GM12801 (cell line): ENCODE measurements around the gene AJAP1.

Experiments used
- TF ChIP-seq, protein P1 (sequence below): IDR thresholded peaks from one replicate; pipeline ENCODE4 v1.5.1; 2011; ENCODE audit warnings: control low read depth; ENCODE audit not compliant: insufficient read length; ENCODE audit errors: extremely low read depth

Gene AJAP1

DNA sequence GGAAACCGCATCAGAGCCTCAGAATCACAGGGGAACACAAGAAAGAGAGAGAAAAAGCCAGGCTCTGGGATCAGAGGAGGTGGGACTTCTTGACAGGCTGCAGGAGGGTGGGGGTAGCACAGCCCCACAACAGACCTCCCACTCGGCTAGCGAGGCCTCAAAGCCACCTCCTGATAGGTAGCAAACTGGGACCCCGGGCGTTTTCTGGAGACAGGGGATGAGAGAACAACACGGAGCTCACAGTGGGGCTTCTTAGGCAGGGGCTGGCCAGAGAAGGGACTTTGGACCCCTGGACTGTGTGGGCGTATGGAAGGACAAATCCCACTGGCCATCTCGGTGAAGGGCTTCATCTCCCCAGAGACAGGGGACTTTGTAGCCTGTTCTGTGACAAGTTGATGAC is 116.3 kb downstream of the AJAP1 start:
- TF ChIP-seq, protein P1, sequence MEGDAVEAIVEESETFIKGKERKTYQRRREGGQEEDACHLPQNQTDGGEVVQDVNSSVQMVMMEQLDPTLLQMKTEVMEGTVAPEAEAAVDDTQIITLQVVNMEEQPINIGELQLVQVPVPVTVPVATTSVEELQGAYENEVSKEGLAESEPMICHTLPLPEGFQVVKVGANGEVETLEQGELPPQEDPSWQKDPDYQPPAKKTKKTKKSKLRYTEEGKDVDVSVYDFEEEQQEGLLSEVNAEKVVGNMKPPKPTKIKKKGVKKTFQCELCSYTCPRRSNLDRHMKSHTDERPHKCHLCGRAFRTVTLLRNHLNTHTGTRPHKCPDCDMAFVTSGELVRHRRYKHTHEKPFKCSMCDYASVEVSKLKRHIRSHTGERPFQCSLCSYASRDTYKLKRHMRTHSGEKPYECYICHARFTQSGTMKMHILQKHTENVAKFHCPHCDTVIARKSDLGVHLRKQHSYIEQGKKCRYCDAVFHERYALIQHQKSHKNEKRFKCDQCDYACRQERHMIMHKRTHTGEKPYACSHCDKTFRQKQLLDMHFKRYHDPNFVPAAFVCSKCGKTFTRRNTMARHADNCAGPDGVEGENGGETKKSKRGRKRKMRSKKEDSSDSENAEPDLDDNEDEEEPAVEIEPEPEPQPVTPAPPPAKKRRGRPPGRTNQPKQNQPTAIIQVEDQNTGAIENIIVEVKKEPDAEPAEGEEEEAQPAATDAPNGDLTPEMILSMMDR, result no peak

DNA sequence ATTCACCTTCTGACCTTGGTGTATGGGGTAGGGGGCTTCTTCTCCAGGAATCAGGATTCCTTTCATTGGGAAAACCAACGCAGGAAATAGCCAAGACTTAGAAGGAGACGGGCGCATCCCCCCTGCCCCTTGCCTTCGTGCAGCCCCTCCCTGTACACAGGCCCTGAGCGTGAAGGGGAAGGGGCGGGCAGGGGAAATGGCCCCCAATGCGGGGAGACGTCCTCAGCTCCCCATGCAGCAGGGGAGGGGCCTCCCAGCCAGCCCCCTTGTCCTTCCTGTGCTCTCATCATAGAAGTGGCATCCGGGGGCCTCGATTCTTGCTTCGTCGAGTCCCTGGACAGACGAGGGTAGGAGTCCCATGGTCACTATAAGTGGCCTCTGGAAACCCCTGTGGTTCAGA is 116.9 kb downstream of the AJAP1 start:
- TF ChIP-seq, protein P1, result no peak

DNA sequence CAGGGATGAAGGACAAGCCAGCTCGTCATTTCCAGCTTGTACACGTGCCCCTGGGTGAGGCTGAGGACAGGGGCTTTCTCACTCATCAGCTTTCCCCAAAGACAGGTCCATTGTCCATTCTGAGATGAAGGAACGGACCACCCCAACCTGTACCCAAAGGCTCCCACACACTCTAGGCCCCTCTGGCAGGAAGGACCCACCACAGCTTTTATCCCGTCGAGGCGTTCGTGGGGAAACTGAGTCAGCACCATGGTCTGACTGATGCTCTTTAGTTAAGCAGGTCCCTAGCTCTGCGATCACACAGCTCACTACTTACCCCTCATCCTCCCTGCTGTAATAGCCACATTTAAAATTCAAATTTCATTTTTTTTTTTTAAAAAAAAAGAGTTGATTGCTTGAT is 117.3 kb downstream of the AJAP1 start:
- TF ChIP-seq, protein P1, result no peak

DNA sequence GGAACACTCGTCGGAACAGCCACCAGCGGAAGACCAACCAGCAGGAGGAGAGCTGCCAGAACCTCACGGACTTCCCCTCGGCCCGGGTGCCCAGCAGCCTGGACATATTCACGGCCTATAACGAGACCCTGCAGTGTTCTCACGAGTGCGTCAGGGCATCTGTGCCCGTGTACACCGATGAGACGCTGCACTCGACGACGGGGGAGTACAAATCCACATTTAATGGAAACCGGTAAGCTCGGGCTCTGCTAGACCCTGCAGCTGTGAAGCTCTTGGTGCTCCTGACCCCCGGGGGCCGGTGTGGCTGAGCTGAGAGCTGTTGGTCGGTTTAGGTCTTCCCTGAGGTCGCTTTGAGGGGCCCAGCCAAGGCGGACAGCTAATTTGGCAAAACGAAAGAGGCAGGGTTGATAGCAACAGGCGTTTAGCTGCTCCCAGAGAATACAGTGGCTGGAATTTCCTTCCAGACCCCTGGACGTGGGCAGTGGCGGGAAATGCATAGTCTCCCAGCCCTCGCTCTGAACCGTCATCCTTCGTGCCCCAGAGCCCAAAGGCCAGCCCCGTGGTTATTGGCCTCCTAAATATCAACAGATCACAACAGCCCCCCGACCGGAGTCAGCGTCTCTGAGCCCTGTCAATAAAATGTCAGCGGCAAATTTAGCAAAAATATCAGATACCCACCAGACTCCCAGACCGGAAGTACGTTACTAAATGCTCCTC is 118.0 kb downstream of the AJAP1 start:
- TF ChIP-seq, protein P1, result no peak

DNA sequence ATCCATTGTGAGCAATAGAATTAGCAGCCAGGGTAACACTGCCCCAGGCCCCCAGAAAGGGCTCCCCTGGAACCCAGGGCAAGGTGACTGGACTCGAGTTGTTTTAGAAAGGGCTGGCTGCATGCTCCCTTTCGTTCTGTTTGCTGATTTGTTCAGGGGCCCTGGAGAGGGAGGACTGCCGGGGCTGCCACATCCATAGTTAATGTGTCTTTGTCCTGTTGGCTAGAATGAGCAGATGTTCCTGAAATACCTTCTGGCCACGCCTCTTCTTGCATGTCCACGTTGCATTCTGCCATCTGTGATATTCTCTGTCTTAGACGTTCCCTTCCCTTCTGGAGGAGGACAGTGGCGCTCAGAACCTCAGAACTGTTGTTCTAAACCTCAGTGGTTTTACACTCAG is 118.8 kb downstream of the AJAP1 start:
- TF ChIP-seq, protein P1, result no peak

DNA sequence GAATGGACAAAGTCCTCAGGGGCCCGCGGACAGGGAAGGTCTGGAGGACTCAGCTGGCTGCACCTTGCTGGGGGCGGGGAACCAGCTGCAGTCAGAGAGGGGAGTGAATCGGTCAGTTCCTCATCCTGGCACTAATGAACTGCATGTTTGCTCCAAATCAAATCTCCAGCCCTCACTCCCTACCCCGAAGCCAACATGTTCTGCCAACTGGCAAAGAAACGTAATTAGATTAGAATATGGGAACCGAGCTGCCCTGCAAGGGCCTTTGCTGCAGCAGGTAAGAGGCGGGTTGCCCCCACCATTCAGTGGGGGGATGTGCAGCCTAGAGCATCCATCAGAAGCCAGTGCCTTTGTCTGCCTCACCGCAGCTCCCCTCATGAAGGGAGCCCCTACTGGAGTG is 121.1 kb downstream of the AJAP1 start:
- TF ChIP-seq, protein P1, result no peak

DNA sequence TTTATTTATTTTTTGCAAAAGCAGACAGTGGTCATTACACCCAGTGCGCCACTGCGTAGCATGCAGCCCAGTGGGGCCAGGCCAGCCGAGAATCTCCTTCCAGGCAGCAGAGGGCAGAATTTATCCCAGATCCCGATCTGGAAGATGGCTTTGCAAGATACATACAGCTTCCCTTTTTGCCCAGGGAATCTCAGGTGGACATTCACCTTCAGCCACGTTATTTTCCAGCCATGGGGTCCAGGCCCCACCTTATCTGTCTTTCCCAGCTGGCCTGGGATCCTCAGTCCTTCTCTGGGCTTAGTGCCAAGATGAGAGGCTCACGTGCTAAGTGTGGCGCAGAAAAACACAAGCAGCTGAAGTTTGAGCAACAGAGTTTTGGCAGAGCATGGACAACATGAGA is 123.6 kb downstream of the AJAP1 start:
- TF ChIP-seq, protein P1, result no peak
